Lung (tissue), 12 donors: ENCODE data around the gene RAI1. TPM values are rescaled to one million over a fixed set of nuclear protein-coding genes. Genes with fewer than 3 reads are reported as not detected.
"Not testable (repeated sequence)": the region's sequence is repeated elsewhere in the genome, so short reads cannot be mapped to it uniquely, and the experiment has no call there.

Experiments used
- ATAC-seq: fragments of 200-7000 bp; cut with Tn5 transposase; one replicate; pipeline ENCODE4 v1.9.1; 2020; ENCODE audit warnings: moderate number of reproducible peaks; ENCODE audit not compliant: insufficient read depth, low FRiP score
- DNase-seq, 3 donors: peaks; one replicate each; pipeline ENCODE4 v3.0.0-alpha.2; 2013 to 2017
- H3K27ac ChIP-seq, 2 donors: one replicate each; pipeline ENCODE4 v1.5.1; 2013; ENCODE audit warnings: mild to moderate bottlenecking in 2 of 2, moderate library complexity in 2 of 2, control low read depth in 1 of 2, inconsistent platforms in 1 of 2, low read depth in 1 of 2, low read length in 1 of 2
- H3K27me3 ChIP-seq, 3 donors: one replicate each; pipeline ENCODE4 v1.5.1; 2013; ENCODE audit warnings: low read length in 2 of 3; ENCODE audit not compliant: control insufficient read depth in 3 of 3, insufficient read depth in 3 of 3
- H3K36me3 ChIP-seq, 4 donors: one replicate each; pipeline ENCODE4 v1.5.1; 2013; ENCODE audit warnings: low read length in 4 of 4, mild to moderate bottlenecking in 1 of 4, moderate library complexity in 1 of 4; ENCODE audit not compliant: control insufficient read depth in 4 of 4, insufficient read depth in 4 of 4
- H3K4me1 ChIP-seq, 5 donors: one replicate each; pipeline ENCODE4 v1.5.1; 2013; ENCODE audit warnings: low read length in 5 of 5, mild to moderate bottlenecking in 2 of 5, moderate library complexity in 1 of 5; ENCODE audit not compliant: control insufficient read depth in 5 of 5, insufficient read depth in 5 of 5
- H3K4me3 ChIP-seq: one replicate; pipeline ENCODE4 v1.5.1; 2013; ENCODE audit warnings: mild to moderate bottlenecking, control low read depth, moderate library complexity
- H3K9ac ChIP-seq, 2 donors: one replicate each; pipeline ENCODE4 v1.5.1; 2013; ENCODE audit warnings: low read length in 2 of 2, control low read depth in 1 of 2; ENCODE audit not compliant: insufficient read depth in 1 of 2
- H3K9me3 ChIP-seq, 4 donors: one replicate each; pipeline ENCODE4 v1.5.1; 2013; ENCODE audit warnings: low read length in 3 of 4, mild to moderate bottlenecking in 1 of 4, moderate library complexity in 1 of 4; ENCODE audit not compliant: control insufficient read depth in 4 of 4, insufficient read depth in 3 of 4
- CTCF ChIP-seq: IDR thresholded peaks from 2 replicates; pipeline ENCODE4 v1.5.1; 2012; ENCODE audit warnings: mild to moderate bottlenecking; ENCODE audit errors: control extremely low read depth, extremely low read depth
- WGBS, 2 donors: extraction: QIAGEN DNeasy Blood & Tissue Kit; methylation state at CpG; one replicate each; pipeline ENCODE4 v1.1.7; 2013; 5-methylcytosine and 5-hydroxymethylcytosine counted together
- polyA plus RNA-seq, 2 donors: library from polyadenylated mRNA; stranded (reverse); fragments of 200-250 nt; gene quantifications; one replicate each; pipeline ENCODE4 v1.2.1, GENCODE V29; 2013
- total RNA-seq, 2 donors: library from RNA; depleted of rRNA in 1 of 2; stranded (reverse); fragments of >200 nt in 1 of 2; gene quantifications; one replicate each; pipeline ENCODE4 v1.2.1, GENCODE V29; 2014 to 2021
- donor health status: control.
- donor health status: control.
- donor health status: Bipolar disorder and iron deficiency.
- donor health status: healthy.
- donor health status: DM: yes; HTN: yes; CAD: no.

The RAI1 gene
- total and polyA plus RNA-seq, 4 donors = 14.5 to 44.4 (median 28.3) TPM

DNA sequence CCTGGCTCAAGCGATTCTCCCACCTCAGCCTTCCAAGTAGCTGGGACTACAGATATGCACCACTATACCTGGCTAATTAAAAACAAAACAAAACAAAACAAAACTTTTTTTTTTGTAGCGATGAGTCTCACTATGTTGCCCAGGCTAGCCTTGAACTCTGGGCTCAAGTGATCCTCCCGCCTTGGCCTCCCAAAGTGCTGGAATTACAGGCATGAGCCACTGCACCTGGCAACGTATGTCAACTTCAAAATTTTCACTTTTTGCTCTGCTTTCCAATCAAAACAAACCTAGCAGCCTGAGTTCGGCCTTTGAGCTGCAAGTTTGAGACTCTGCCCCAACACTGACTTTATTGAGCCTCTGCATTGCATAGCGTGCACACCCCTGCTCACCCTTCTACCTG lies 4.5 kb upstream of the RAI1 start:
- Histone ChIP-seq H3K27me3 (no peaks in the 10 kb centered on the region), H3K36me3 (no peaks in the 10 kb centered on the region), H3K9me3 (no peaks in the 10 kb centered on the region), H3K27ac (no peak overlapping the region), H3K4me1 (peaks cover 0 to 5% (median 0%) of the 10 kb centered on the region in 5 donors), H3K4me3 (no peak overlapping the region), H3K9ac (no peak overlapping the region)
- DNase-seq (no peak), ATAC-seq (no peak)
- 94 to 95% methylated on average over 6 of the region's 6 CpGs for WGBS, 2 donors
- no peak for TF ChIP-seq CTCF

- Histone ChIP-seq H3K36me3 (no peaks in the 10 kb centered on the region), H3K9ac (no peak overlapping the region), H3K4me1 (peaks cover 0 to 3% (median 0%) of the 10 kb centered on the region in 5 donors), H3K27ac (no peak overlapping the region), H3K27me3 (no peaks in the 10 kb centered on the region), H3K4me3 (no peak overlapping the region), H3K9me3 (no peaks in the 10 kb centered on the region)
- WGBS, 2 donors = 60 to 87% methylated on average over 2 of the region's 2 CpGs
- DNase-seq (no peak), ATAC-seq (no peak)
- TF ChIP-seq CTCF = no peak
These were observed 3.8 kb upstream of the RAI1 start for GRCh38 chr17:17677299-17678040.

DNA sequence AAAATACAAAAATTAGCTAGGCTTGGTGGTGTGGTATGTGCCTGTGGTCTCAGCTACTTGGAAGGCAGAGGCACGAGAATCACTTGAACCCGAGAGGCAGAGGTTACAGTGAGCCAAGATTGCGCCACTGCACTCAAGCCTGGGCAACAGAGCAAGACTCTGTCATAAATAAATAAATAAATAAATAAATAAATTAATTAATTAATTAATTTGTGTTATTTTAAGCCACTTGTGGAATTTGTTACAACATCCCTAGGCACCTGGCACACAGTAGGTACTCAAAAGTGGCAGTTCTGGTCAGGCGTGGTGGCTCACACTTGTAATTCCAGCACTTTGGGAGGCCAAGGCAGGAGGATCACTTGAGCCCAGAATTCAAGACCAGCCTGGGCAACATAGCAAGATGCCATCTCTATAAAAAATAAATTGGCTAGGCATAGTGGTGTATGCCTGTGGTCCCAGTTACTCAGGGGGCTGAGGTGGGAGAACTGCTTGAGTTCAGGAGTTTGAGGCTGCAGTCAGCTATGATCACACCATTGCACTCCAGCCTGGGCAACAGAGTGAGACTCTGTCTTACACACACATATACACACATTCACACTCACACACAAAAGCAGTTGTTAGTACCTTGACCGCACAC lies 3.1 kb upstream of the RAI1 start:
- ATAC-seq = not testable (repeated sequence)

GRCh38 chr17:17679243-17679642 lies 2.0 kb upstream of the RAI1 start:
- Histone ChIP-seq H3K4me1 (peaks cover 6 to 17% (median 8%) of the 10 kb centered on the region in 5 donors), H3K9ac (no peak overlapping the region), H3K9me3 (no peaks in the 10 kb centered on the region), H3K36me3 (no peaks in the 10 kb centered on the region), H3K4me3 (no peak overlapping the region), H3K27me3 (no peaks in the 10 kb centered on the region), H3K27ac (no peak overlapping the region)
- WGBS, 2 donors = 93 to 94% methylated on average over 6 of the region's 6 CpGs
- ATAC-seq (no peak), DNase-seq (no peak)
- no peak for TF ChIP-seq CTCF

More for the DNA sequence above, 3.1 kb upstream of the RAI1 start:
- not testable (repeated sequence) for H3K36me3 ChIP-seq, H3K27me3 ChIP-seq, DNase-seq, H3K27ac ChIP-seq, H3K9ac ChIP-seq, H3K4me3 ChIP-seq, H3K4me1 ChIP-seq, H3K9me3 ChIP-seq
- 81 to 82% methylated on average over 5 of the region's 5 CpGs for WGBS, 2 donors
